Measurements from ENCODE around the gene CDC14A.
A peak's percentile ranks its signal among the peaks of the same experiment; 100 is the strongest.

CDC14A gene

DNA sequence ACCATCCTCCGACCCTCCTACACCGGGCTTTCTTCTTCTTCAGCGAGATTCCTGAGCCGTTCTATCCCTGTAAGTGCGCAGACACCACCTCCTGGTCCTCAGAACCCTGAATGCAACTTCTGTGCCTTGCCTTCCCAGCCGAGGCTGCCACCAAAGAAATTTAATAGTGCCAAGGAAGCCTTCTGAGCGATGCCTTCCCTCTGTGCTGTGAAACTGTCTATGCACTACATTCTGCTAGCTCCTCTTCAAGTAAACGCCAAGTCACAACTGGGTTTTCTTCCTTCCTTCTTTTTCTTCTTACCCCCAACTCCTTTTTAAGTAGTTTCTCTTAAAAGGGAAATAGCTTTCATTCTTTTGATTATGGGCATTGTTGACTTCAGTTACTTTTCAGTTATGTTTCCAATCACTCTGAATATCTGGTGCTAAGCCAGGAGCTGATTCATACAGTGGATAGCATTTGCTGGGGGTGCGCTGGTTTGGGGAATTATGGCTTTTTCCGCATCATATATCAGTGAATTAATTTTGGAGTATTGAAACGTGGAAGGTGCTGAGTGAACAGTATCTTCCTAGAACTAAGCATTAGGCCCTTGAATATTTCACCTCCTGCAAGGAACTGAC, 147.0 kb downstream of the CDC14A start:
- peak; percentile 72 for DNase-seq

DNA sequence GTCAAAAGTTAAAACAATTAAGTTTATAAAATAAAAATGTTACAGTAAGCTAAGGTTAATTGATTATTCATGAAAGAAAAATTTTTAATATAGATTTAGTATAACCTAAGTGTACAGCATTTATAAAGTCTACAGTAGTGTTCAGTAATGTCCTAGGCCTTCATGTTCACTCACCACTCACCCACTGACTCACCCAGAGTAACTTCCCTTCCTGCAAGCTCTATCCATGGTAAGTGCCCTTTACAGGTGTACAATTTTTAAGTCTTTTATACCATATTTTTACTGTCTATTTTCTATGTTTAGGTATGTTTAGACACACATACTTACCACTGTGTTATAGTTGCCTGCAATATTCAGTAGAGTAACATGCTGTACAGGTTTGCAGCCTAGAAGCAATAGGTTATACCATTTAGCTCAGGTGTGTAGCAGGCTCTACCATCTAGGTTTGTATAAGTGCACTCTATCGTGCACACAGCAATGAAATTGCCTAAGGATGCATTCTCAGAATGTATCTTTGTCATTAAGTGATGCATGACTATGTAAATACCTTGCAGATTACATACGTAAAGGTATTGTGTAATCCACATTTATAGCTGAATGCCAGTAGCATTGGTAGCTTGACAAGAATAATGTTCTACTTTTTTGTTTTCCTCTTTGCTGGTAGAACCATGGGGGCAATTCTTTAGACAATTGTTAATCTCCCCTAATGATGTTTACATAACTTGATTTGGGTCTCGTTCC, 149.9 kb downstream of the CDC14A start:
- DNase-seq = no peak

DNA sequence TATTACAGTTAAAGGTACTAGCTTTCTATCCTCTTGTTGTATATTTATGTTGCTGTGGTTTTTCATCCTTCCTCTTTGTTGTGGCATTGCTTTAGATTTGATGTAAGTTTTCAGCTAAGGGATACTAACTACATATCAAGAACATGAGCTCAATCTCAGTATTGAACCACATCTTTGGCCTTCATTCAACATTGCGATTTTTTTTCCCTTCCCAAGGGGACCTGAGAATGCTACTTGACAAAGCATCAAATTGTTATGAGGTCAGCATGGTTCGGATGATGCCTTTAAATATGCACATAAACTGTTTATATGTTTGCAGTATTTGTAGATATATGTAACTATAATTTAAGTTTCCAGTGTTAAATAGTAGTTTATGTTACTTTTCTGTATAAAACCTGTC, 153.9 kb downstream of the CDC14A start:
- peak; percentile 76 for DNase-seq

DNA sequence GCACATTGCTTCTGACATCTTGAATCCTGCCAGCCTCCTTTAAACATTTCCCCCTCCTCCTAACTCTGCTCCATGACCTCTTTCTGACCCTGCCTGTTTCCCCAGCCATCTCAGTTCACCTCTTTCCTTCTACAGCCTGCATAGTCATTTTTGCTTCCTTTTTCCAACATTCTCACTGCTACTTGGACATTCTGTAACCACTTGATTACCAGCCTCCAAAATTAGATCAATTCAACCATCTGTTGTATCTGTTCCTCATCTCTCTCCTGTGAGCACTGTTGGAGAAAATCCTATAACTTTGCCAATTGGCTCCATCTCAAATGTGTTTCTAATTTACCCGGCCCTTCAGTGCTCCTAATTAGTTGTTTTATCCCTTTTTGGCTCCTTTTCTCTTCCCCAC, 158.1 kb downstream of the CDC14A start:
- DNase-seq = no peak

DNA sequence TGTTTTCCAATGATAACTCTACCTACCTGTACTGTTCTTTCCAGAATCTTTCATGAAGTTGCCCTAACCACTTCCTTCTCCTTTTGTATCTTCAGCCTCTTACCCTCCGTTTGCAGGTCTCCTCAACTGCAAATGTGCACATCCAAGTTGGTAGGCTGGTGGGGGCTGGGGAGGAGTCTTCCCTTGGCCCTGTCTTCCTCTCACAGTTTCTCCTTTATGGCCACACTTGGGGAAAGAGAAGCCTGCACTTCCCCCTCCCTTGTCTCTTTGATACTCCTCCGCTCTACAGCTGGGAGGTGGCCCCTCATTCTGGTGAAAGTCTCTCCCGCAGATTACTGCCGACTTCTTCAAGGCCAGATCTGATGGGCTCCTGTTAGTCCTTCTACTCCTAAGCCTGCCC, 158.8 kb downstream of the CDC14A start:
- DNase-seq = no peak

GRCh38 chr1:100511773-100512172, 159.5 kb downstream of the CDC14A start:
- no peak for DNase-seq

DNA sequence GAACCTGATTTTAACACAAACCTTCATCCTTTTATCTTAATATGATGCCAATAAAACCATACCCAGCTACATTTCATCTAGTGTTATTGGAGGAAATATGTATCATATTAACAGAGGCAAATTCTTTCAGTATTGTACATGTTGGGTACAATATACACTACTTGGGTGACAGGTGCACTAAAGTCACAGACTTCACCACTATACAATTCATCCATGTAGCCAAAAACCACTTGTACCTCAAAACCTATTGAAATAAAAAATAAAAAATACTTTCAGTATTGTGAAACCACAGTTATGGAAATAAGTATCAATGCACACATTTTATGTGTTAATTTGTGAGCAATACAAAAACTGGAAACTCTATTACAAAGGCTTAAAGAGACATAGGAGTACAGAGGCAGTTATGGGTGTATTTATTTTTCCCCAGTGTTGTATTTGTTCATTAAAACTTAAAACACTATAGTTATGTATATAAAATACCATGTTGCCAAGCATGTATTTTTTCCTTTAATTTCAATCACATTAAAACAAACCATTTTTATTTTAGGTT, 160.6 kb downstream of the CDC14A start:
- no peak for DNase-seq

DNA sequence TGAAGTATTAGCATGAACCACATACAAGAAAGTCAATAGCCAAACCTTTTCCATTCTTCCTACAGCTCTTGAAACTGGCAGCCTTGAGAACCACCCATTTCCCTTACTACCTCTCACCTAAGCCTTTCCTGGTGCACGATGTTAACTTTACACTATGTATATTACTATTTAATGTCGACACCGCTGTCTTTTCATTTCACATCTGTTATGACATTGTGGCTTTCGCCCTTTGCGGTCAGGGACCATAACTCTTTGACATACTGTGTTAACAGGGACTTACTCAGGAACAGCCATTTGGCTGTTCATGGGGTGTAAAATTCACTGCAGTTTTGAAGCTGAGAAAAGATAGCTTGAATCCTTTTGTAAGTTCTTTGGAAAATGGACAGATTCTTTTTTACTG, 164.6 kb downstream of the CDC14A start:
- DNase-seq = no peak

GRCh38 chr1:100517515-100517914, 165.2 kb downstream of the CDC14A start:
- DNase-seq = no peak

GRCh38 chr1:100518023-100518422, 165.7 kb downstream of the CDC14A start:
- DNase-seq = no peak

DNA sequence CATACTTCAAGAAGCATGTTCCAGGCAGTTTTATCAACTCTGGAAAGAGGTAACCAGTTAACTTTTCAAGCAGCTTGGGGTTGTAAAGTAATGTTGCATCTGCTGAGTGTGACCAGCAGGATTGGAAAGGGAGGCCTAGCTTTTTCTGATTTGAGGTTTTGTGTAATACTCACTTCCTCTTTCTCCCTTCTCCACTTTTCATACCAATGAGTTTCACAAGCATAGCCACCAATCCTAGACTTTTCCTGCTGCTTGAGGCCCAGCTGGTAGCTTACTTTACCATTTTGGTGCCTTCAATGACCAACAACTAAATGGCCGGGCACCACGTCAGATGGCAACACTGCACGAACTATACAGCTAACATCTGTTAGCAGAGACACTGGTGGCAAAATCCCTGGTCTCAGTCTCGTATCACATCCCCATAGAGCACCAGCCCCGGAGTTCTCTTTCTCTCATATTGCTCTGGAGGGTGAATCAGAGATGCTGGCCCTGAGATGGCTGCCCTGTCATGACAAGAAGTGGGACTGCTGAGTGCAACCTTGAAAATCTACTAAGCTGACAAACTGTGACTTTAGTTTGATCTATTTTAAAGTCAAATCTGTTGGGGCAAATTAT, 170.8 kb downstream of the CDC14A start:
- DNase-seq = no peak

- DNase-seq = no peak
Observed at GRCh38 chr1:100524355-100524754, 172.0 kb downstream of the CDC14A start.

GRCh38 chr1:100526894-100527293, 174.6 kb downstream of the CDC14A start:
- DNase-seq = no peak

GRCh38 chr1:100528871-100529270, 176.6 kb downstream of the CDC14A start:
- DNase-seq = peak; percentile 66

- no peak for DNase-seq
Observed at GRCh38 chr1:100530141-100530540, 177.8 kb downstream of the CDC14A start.

DNA sequence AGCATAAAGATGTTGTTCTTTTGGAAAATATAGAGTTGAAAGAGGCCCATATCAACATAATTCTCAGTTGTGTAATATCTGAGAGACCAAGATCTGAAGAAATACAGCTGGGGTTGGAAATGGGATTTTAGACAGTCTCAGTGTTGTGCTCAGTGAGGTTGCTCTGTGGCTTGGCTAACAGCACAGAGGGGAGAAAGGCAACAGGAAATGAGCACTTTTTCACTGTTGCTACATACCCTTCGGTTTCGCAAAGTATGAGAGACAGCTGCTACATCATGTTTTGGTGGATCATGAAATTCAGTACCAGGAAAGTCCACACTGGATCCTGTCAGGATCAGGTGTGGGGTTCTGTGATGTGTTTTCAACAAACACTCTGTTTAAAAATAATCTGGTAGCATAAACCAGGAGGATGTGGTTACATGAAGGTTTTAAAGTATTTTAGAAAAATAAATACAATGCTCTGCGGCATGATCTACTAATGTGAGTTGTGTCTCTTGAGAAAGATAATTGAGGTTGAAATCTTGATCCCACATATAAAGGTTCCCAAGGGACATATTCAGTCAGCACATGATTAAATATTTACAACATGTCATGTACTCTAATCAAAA, 178.7 kb downstream of the CDC14A start:
- DNase-seq = peak; percentile 46

GRCh38 chr1:100532645-100533044, 180.3 kb downstream of the CDC14A start:
- no peak for DNase-seq

- DNase-seq = no peak
Observed at GRCh38 chr1:100535264-100535663, 183.0 kb downstream of the CDC14A start.

GRCh38 chr1:100536031-100536430, 183.7 kb downstream of the CDC14A start:
- no peak for DNase-seq

- no peak for DNase-seq
Observed at GRCh38 chr1:100538913-100539835, 186.9 kb downstream of the CDC14A start.

DNA sequence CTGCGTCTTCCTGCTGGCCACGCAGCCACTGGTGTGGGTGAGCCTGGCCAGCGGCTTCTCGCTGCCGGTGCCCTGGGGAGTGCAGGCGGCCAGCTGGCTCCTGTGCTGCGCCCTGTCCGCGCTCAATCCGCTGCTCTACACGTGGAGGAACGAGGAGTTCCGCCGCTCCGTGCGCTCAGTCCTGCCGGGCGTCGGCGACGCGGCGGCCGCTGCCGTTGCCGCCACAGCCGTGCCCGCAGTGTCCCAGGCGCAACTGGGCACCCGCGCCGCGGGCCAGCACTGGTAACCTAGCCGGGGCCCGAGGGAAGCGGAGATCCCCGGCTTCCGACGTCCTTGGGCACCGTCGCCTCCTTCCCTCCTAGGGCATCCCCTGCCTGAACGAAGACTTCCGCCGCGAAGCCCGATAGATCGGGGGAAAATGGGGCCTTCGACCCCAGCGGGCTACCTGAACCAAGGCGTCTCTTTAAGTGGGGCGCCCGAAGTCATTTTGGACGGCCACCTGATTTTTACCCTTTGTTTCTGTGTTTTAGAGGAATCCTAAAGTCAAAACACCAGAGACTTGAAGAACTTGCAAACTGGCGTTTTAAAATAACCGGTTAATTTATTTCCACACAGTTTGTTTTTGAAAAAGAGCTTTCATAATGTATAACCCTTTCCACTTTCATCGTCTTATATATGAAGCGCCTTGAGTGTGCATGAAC, 187.7 kb downstream of the CDC14A start:
- peak; percentile 21 for DNase-seq

DNA sequence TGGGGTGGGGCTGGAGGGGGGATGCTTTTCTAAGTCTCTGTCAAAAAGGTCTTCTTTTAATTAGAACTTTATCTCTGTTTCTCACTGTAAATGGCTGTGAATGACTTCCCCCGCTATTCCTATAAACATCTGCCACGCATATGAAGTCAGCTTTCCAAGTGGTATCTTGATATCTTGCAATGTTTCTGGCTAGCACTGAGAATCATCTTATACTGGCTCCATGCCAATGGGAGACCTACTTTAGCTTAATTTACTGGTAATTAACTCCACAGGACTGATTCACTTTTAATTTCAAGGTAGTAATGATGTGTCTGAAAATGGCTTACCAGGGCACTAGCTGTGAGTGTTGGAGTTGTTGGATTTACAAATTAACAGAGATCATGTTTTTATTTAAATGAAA, 190.0 kb downstream of the CDC14A start:
- no peak for DNase-seq
